HepG2 (cell line): ENCODE data around the gene S100A8. TPM values are rescaled to one million over a fixed set of nuclear protein-coding genes. Genes with fewer than 3 reads are reported as not detected.

Source experiments
- EED ChIP-seq: sonication (generic); formaldehyde crosslinking; IDR thresholded peaks from 2 replicates; pipeline ENCODE4 v1.5.0; 2020; ENCODE audit warnings: mild to moderate bottlenecking, missing genetic modification reagents
- ERF ChIP-seq: IDR thresholded peaks from 2 replicates; pipeline ENCODE4 v1.6.1; 2018; ENCODE audit warnings: missing biosample characterization, missing genetic modification reagents
- ESRRA ChIP-seq: sonication (generic); formaldehyde crosslinking; IDR thresholded peaks from 2 replicates; pipeline ENCODE4 v1.5.1; 2020; ENCODE audit warnings: mild to moderate bottlenecking, low read depth, missing genetic modification reagents
- GZF1 ChIP-seq: sonication (generic); formaldehyde crosslinking; IDR thresholded peaks from 2 replicates; pipeline ENCODE4 v1.5.1; 2020; ENCODE audit warnings: mild to moderate bottlenecking, missing genetic modification reagents
- HOMEZ ChIP-seq: IDR thresholded peaks from 2 replicates; pipeline ENCODE4 v1.6.1; 2016; ENCODE audit warnings: low read depth
- KAT2B ChIP-seq: fragments of 150-350 bp; IDR thresholded peaks from 2 replicates; pipeline ENCODE4 v1.6.1; 2014; ENCODE audit warnings: low read depth, low read length, borderline replicate concordance
- MAF1 ChIP-seq: sonication (generic); formaldehyde crosslinking; IDR thresholded peaks from 2 replicates; pipeline ENCODE4 v1.5.0; 2020; ENCODE audit warnings: missing genetic modification reagents, borderline replicate concordance
- MAZ ChIP-seq, 2 experiments: sonication (generic) in 1 of 2; formaldehyde crosslinking in 1 of 2; IDR thresholded peaks; 2 replicates each; pipeline versions ENCODE4 v1.5.0 to v1.6.1; 2012 to 2020; ENCODE audit warnings: low read depth in 2 of 2, mild to moderate bottlenecking in 2 of 2, borderline replicate concordance in 1 of 2, improper control_type of control experiment in 1 of 2, low read length in 1 of 2, missing genetic modification reagents in 1 of 2, moderate library complexity in 1 of 2
- MIER2 ChIP-seq: IDR thresholded peaks from 2 replicates; pipeline ENCODE4 v1.6.1; 2016; ENCODE audit warnings: missing biosample characterization, missing genetic modification reagents
- NRL ChIP-seq: sonication (generic); formaldehyde crosslinking; IDR thresholded peaks from 2 replicates; pipeline ENCODE4 v1.5.0; 2020; ENCODE audit warnings: missing genetic modification reagents, mild to moderate bottlenecking, moderate library complexity, borderline replicate concordance
- POLR2AphosphoS2 ChIP-seq: IDR thresholded peaks from 2 replicates; pipeline ENCODE4 v1.6.1; 2011; ENCODE audit warnings: low read depth, low read length, improper control_type of control experiment
- RAD51 ChIP-seq: fragments of 450-650 bp; IDR thresholded peaks from 2 replicates; pipeline ENCODE4 v1.6.1; 2016; ENCODE audit warnings: borderline replicate concordance
- RARA ChIP-seq: IDR thresholded peaks from 2 replicates; pipeline ENCODE4 v1.6.1; 2016; ENCODE audit warnings: missing genetic modification reagents, missing compliant biosample characterization
- TFE3 ChIP-seq: IDR thresholded peaks from 2 replicates; pipeline ENCODE4 v1.6.1; 2016
- THYN1 ChIP-seq: sonication (generic); formaldehyde crosslinking; IDR thresholded peaks from 2 replicates; pipeline ENCODE4 v1.8.1; 2023; ENCODE audit warnings: low read depth, mild to moderate bottlenecking, moderate library complexity, missing genetic modification reagents, borderline replicate concordance
- ZBTB39 ChIP-seq: sonication (generic); formaldehyde crosslinking; IDR thresholded peaks from 2 replicates; pipeline ENCODE4 v1.5.0; 2020; ENCODE audit warnings: missing genetic modification reagents
- ZFP37 ChIP-seq: sonication (generic); formaldehyde crosslinking; IDR thresholded peaks from 2 replicates; pipeline ENCODE4 v1.4.0; 2020; ENCODE audit warnings: missing genetic modification reagents, borderline replicate concordance
- ZNF180 ChIP-seq: sonication (generic); formaldehyde crosslinking; IDR thresholded peaks from 2 replicates; pipeline ENCODE4 v1.4.0; 2020; ENCODE audit warnings: low read depth, missing genetic modification reagents, borderline replicate concordance
- ZNF329 ChIP-seq: sonication (generic); formaldehyde crosslinking; IDR thresholded peaks from 2 replicates; pipeline ENCODE4 v1.9.0; 2021; ENCODE audit warnings: low read depth, mild to moderate bottlenecking, missing genetic modification reagents
- ZNF816 ChIP-seq: sonication (generic); formaldehyde crosslinking; IDR thresholded peaks from 2 replicates; pipeline ENCODE4 v1.8.0; 2022; ENCODE audit warnings: missing genetic modification reagents, mild to moderate bottlenecking, borderline replicate concordance
- polyA plus RNA-seq, 8 experiments: library from polyadenylated mRNA; depleted of rRNA in 3 of 8; stranded (reverse) in 7 of 8; unstranded in 1 of 8; fragments of >200 nt; fragmentation: Illumina TruSeq in 4 of 8; extraction: Trizol in 4 of 8; gene quantifications; 2 replicates each; pipeline versions ENCODE4 v1.2.1 to v1.2.3, GENCODE V29; 2011 to 2016; ENCODE audit warnings: low read depth in 4 of 8, missing spikeins in 1 of 8, mixed read lengths in 1 of 8; ENCODE audit not compliant: insufficient read depth in 1 of 8
- total RNA-seq, 5 experiments: library from RNA; depleted of rRNA; stranded (reverse); fragments of >200 nt; fragmentation: Illumina TruSeq; extraction: Trizol; gene quantifications; 2 replicates each; pipeline ENCODE4 v1.2.3, GENCODE V29; 2016; ENCODE audit warnings: low read depth in 1 of 5
- TF ChIP-seq, protein P1 (sequence below): sonication (generic); formaldehyde crosslinking; IDR thresholded peaks from 2 replicates; pipeline ENCODE4 v1.4.0; 2020; ENCODE audit warnings: missing genetic modification reagents
- TF ChIP-seq, protein P2 (sequence below): sonication (generic); formaldehyde crosslinking; IDR thresholded peaks from 2 replicates; pipeline ENCODE4 v1.9.0; 2021; ENCODE audit warnings: missing genetic modification reagents, mild to moderate bottlenecking, borderline replicate concordance

The S100A8 gene
- total and polyA plus RNA-seq, 2 of the 13 experiments (the other 11 are each of a cell fraction or from before 2014, with no cell fraction given), result not detected

- TF ChIP-seq HOMEZ (CRISPR knock-in tag) (no peak), ZNF329 (CRISPR knock-in tag) (no peak), KAT2B (no peak), ZBTB39 (CRISPR knock-in tag) (no peak), THYN1 (CRISPR knock-in tag) (no peak), MIER2 (CRISPR knock-in tag) (peak; percentile 98), EED (CRISPR knock-in tag) (no peak), ESRRA (CRISPR knock-in tag) (no peak), ZFP37 (CRISPR knock-in tag) (peak; percentile 61; the same call in 1 of the 2 replicates), RAD51 (no peak), MAF1 (CRISPR knock-in tag) (no peak), MAZ (IDR thresholded peaks at IDR 0.05; ENCODE audit: borderline replicate concordance, low read depth, low read length) (no peak), MAZ (CRISPR knock-in tag; IDR thresholded peaks at IDR 0.05; ENCODE audit: low read depth) (no peak), TFE3 (CRISPR knock-in tag) (peak; percentile 68), NRL (no peak), ERF (peak; percentile 85), ZNF180 (CRISPR knock-in tag) (no peak), GZF1 (CRISPR knock-in tag) (no peak), ZNF816 (no peak), RARA (CRISPR knock-in tag) (peak; percentile 38; the same call in 1 of the 2 replicates), POLR2AphosphoS2 (no peak)
- TF ChIP-seq, protein P1, sequence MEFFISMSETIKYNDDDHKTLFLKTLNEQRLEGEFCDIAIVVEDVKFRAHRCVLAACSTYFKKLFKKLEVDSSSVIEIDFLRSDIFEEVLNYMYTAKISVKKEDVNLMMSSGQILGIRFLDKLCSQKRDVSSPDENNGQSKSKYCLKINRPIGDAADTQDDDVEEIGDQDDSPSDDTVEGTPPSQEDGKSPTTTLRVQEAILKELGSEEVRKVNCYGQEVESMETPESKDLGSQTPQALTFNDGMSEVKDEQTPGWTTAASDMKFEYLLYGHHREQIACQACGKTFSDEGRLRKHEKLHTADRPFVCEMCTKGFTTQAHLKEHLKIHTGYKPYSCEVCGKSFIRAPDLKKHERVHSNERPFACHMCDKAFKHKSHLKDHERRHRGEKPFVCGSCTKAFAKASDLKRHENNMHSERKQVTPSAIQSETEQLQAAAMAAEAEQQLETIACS (CRISPR knock-in tag), result no peak
- TF ChIP-seq, protein P2, sequence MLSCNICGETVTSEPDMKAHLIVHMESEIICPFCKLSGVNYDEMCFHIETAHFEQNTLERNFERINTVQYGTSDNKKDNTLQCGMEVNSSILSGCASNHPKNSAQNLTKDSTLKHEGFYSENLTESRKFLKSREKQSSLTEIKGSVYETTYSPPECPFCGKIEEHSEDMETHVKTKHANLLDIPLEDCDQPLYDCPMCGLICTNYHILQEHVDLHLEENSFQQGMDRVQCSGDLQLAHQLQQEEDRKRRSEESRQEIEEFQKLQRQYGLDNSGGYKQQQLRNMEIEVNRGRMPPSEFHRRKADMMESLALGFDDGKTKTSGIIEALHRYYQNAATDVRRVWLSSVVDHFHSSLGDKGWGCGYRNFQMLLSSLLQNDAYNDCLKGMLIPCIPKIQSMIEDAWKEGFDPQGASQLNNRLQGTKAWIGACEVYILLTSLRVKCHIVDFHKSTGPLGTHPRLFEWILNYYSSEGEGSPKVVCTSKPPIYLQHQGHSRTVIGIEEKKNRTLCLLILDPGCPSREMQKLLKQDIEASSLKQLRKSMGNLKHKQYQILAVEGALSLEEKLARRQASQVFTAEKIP (CRISPR knock-in tag), result no peak
These were observed 31.7 kb upstream of the S100A8 start (continued) for GRCh38 chr1:153422450-153423068.
